Thoracic aorta (tissue), 2 donors: ENCODE data around the gene CAT. TPM values are rescaled to one million over a fixed set of nuclear protein-coding genes. Genes with fewer than 3 reads are reported as not detected.

Experiments used
- ATAC-seq: fragments of 150-250 bp; one replicate; pipeline ENCODE4 v1.8.0; 2017; ENCODE audit warnings: low read depth; ENCODE audit not compliant: insufficient number of reproducible peaks, low FRiP score
- DNase-seq: peaks from one replicate; pipeline ENCODE4 v3.0.0-alpha.2; 2020; ENCODE audit warnings: low spot score
- H3K27ac ChIP-seq, 2 donors: fragments of 200-600 bp; sonication (generic); 1 replicate in 1 of 2; 2 replicates in 1 of 2; pipeline ENCODE4 v1.5.1; 2016; ENCODE audit warnings: mild to moderate bottlenecking in 2 of 2, moderate library complexity in 2 of 2
- H3K27me3 ChIP-seq: fragments of 200-600 bp; sonication (generic); replicated peaks from 2 replicates; pipeline ENCODE4 v1.6.0; 2016; ENCODE audit warnings: mild to moderate bottlenecking; ENCODE audit not compliant: insufficient read depth
- H3K36me3 ChIP-seq: fragments of 200-600 bp; sonication (generic); one replicate; pipeline ENCODE4 v1.5.1; 2016
- H3K4me1 ChIP-seq, 2 donors: fragments of 200-600 bp; sonication (generic); 1 replicate in 1 of 2; 2 replicates in 1 of 2; pipeline versions ENCODE4 v1.5.1 to v1.6.0; 2016; ENCODE audit warnings: low read depth in 2 of 2, mild to moderate bottlenecking in 1 of 2; ENCODE audit not compliant: control insufficient read depth in 1 of 2
- H3K4me3 ChIP-seq: fragments of 200-600 bp; sonication (generic); 2 replicates; pipeline ENCODE4 v1.5.1; 2016; ENCODE audit warnings: mild to moderate bottlenecking
- H3K9me3 ChIP-seq: fragments of 200-600 bp; sonication (generic); 2 replicates; pipeline ENCODE4 v1.5.1; 2016
- CTCF ChIP-seq: fragments of 200-600 bp; sonication (generic); IDR thresholded peaks from one replicate; pipeline ENCODE4 v1.5.1; 2019; ENCODE audit warnings: antibody characterized with exemption
- total RNA-seq, 2 donors: library from RNA; depleted of rRNA; stranded (reverse); fragments of >200 nt; gene quantifications; one replicate each; pipeline versions ENCODE4 v1.1.0 to v1.2.3, GENCODE V29; 2016

The CAT gene
- total RNA-seq, 2 donors from 2014 or later = 54.7 to 65.3 TPM

GRCh38 chr11:34495239-34495723 is 56.5 kb downstream of the CAT start:
- no peak for DNase-seq
- H3K27ac ChIP-seq = no peak overlapping the region
- no peak for TF ChIP-seq CTCF
- H3K4me1 ChIP-seq = no peaks in the 10 kb centered on the region
- ATAC-seq = no peak
- H3K27me3 ChIP-seq = no peaks in the 10 kb centered on the region
- no peak overlapping the region for H3K4me3 ChIP-seq
- H3K9me3 ChIP-seq = no peaks in the 10 kb centered on the region
- no peaks in the 10 kb centered on the region for H3K36me3 ChIP-seq

- Histone ChIP-seq H3K4me1 (no peaks in the 10 kb centered on the region), H3K9me3 (no peaks in the 10 kb centered on the region), H3K27ac (no peak overlapping the region), H3K4me3 (no peak overlapping the region), H3K27me3 (no peaks in the 10 kb centered on the region), H3K36me3 (no peaks in the 10 kb centered on the region)
- ATAC-seq (no peak), DNase-seq (no peak)
- TF ChIP-seq CTCF = no peak
These were observed 57.1 kb downstream of the CAT start for GRCh38 chr11:34495724-34496377.

DNA sequence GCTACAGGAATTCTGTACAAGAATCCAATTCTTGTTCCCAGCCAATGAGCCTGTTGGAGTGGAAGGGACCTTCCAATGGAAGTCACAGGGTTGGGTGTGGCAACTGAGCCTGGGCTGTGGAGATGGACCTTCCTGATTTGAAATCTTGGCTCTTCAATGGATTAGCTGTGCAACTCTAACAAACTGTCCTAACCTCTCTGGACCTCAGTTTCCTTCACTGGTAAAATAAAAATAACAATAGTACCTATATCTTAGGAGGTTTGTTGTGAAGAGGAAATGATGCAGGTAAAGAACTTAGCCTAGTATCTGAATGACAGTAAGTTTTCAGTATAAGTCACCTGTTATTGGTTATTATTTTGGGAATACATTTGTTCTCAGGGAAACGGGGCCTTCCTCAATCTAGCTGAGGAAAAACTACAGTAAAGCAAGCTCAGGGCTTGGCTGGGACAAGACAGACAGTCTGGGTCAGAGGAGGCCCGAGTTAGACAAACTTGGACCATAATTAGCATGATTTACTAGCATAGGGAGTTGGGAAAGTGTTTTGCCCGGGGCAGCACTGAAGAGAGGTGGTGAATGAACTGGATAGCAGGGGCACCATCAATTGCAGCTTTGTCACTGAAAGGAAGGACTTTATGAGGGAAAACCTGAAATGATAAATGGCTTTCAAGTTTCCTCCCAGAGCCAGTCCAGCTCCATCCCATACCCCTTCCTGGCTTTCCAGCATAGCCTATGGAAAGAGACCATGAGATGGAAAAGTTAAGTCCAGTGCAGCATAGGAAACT is 61.2 kb downstream of the CAT start:
- Histone ChIP-seq H3K9me3 (no peaks in the 10 kb centered on the region), H3K27me3 (no peaks in the 10 kb centered on the region), H3K4me3 (no peak overlapping the region), H3K4me1 (no peaks in the 10 kb centered on the region), H3K36me3 (no peaks in the 10 kb centered on the region), H3K27ac (no peak overlapping the region)
- ATAC-seq (no peak), DNase-seq (no peak)
- no peak for TF ChIP-seq CTCF

DNA sequence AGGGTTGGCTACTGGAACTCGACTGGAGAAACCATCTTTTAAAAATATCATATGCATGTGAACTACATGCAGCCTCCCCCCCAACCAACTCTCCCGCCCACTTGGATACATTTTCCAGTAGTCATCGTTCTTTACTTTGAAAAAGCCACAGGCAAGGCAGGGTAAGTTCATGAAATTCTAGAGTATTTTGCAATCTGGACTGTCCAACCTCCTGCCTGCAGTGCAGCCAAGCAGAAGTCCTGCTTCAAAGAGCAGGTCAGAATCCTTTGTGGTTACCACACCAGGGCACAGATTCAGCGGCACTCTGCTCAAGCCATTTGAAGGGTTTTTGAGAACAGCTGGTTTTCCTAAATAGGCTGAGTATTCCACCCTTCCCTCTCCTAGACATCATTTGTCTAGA is 62.8 kb downstream of the CAT start:
- Histone ChIP-seq H3K36me3 (no peaks in the 10 kb centered on the region), H3K27ac (no peak overlapping the region), H3K27me3 (no peaks in the 10 kb centered on the region), H3K4me3 (no peak overlapping the region), H3K4me1 (no peaks in the 10 kb centered on the region), H3K9me3 (no peaks in the 10 kb centered on the region)
- TF ChIP-seq CTCF = no peak
- ATAC-seq = no peak
- no peak for DNase-seq

DNA sequence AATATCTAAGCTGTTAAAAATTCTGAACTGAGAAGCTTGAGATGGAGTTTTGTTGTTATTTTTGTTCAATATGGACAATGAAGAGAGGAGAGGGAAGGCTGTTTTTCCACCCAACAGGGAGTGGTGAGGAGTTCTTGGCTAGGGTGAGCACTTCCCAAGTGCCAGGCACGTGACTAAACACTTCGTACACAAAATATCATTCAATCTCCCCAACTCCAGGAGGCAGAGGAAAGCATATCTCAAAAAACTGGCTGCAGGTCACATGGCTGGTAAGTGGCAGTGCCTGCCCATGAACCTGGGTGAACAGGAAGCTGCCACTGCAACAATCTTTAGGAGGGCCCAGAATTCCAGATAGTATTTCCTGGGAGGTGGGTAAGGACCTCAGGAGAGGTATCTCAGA is 63.2 kb downstream of the CAT start:
- Histone ChIP-seq H3K27ac (no peak overlapping the region), H3K36me3 (no peaks in the 10 kb centered on the region)
- no peak for ATAC-seq

More for the DNA sequence above, 63.2 kb downstream of the CAT start:
- no peak for TF ChIP-seq CTCF
- H3K4me3 ChIP-seq = no peak overlapping the region
- DNase-seq = no peak
- no peaks in the 10 kb centered on the region for H3K27me3 ChIP-seq
- no peaks in the 10 kb centered on the region for H3K4me1 ChIP-seq
- H3K9me3 ChIP-seq = no peaks in the 10 kb centered on the region
